GM12873 (cell line): ENCODE measurements around the gene ARMC5.

Source experiments
- CTCF ChIP-seq: IDR thresholded peaks from 2 replicates; pipeline ENCODE4 v1.5.1; 2012; ENCODE audit warnings: low read depth, mild to moderate bottlenecking, moderate library complexity, low read length, control low read depth; ENCODE audit not compliant: insufficient read depth; ENCODE audit errors: missing control alignments

Gene ARMC5

GRCh38 chr16:31428279-31428597, 31.1 kb upstream of the ARMC5 start, which contains the start of gene COX6A2:
TSS of gene COX6A2 (minus strand) at chr16:31428360. CDS start at chr16:31428325, 35 bp downstream.
- no peak for TF ChIP-seq CTCF

- no peak for TF ChIP-seq CTCF
Measured at GRCh38 chr16:31428638-31429247, 30.6 kb upstream of the ARMC5 start.

DNA sequence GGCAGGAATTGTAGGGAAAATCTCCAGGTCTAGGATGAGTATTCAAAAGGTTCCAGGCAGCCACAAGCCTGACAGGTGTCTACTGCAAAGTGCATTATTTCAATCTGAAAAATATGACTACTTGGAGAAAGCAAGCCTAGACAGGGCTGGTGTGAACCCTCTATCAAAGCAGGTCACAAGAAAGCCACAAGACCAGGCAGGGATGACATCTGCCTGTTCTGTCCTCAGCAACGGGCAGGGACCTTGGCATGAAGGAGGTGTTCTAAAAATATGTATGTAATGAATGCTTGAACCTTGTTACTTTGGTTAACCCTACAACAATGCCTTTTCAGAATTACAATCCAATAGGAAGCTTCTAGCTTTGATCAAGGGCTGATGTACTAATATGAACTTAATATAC, 30.0 kb upstream of the ARMC5 start:
- TF ChIP-seq CTCF = no peak

DNA sequence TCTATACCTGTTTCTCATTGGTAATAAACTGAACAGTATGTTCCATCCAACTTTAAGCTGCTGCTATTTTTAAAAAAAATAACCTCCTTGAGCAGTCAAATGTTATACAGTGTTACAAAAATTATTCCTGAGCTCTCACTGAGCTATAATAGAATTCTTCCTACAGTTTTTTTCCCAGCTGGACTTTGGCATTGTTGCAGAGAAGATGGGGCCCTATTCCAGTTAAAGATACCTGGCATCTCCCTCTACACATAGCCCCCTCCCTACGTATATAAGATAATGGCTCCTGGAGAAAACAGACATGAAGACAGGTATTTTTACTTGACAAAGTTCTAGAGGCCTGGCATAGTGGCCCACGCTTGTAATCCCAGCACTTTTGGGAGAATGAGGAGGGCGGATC, 29.5 kb upstream of the ARMC5 start:
- TF ChIP-seq CTCF = no peak

DNA sequence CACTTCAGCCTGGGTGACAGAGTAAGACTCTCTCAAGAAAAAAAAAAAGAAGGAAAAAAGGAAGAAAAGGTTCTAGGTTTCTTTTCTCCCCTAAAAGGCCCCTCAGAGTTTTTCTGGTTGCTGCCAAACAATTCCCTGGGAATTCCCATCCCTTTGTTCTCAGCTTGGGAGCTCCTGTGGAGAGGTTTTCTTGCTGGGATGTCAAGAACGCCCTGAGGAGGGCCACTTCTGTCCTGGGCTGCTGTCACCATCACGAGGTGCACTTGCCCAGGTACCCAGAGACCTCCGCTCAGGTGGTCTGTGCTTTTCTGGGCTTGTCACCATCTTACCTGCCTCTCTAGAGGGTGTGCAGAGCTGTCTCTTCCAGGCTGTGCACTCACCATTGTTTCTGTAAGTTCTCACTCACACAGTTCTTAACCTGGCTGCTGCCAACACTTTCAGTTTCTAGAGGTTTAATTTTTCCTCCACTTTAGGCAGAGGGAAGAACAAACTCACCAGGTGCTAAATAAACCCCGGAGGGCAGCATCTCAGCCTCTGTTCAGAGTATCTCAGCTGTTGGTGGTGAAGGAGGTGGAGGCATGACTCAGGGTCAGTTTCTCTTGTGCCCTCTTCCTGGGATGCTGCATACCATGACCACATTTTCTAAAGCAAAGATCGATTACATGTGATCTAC, 28.8 kb upstream of the ARMC5 start:
- TF ChIP-seq CTCF = no peak

DNA sequence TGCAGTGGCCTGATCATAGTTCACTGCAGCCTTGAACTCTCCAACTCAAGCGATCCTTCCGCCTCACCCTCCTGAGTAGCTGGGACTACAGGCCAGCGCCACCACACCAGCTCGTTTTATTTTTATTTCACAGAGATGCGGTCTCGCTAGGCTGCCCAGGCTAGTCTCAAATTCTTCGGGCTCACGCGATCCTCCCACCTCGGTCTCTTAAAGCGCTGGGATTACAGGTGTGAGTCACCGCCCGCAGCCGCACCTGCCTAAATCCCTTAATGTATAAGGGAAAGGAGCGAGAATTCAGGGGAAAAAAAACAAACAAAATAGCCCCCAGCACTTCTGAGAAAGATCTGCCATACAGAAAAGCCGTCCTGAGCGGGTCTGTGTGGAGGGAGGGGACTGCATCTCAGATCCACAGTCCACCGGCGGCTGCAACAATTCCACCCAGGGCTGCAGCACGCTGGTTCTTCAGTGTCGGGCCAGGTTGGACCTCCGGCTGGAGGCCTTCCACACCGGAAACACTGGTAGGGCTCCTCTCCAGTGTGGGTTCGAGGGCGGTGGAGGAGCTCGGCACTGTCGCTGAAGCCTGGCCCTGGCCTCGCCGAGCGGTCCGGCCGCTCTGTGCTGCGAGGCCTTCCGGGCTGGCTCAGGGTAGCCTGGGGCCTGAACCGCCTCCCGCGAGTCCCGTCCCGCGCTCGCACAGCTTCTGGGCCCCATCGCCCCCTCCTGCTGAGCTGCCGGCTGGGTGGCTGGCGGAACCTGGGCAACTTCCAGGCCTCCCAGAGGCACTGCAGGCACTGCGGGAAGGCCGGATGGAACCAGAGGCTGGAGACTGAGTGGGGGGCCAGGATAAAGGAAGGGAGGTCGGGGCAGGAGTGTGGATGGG, 23.7 kb upstream of the ARMC5 start:
- TF ChIP-seq CTCF = no peak
